ENCODE results near the gene TMEM184C.

GRCh38 chr4:147582386-147583060 lies 34.7 kb upstream of the TMEM184C start:
- no peak for TF ChIP-seq POLR2A (IDR thresholded peaks at IDR 0.05)
- no peak for TF ChIP-seq CTCF (IDR thresholded peaks at IDR 0.05)
